ENCODE data around the gene NUP54.

NUP54 gene

DNA sequence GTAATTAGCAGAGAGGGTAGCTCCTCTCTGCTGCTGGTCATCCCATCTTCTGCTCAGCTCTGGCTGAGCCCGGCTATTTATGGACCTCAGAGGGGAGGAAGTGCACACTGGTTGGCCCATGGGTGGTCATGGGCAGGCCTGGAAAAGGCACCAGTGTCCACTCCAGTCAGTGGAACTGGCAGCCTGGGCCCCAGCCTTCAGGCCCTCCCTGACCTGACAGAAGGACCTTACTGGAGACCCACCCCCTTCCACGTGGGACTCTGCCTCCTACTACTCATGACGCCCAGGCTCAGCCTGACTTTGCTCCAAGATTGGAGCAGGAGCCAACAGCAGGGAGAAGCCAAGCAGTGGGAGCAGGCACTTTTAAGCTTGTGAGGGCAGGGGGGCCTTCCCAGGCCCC is 81.7 kb downstream of the NUP54 start:
- DNase-seq, result no peak

Measured in NCI-H748 treated with DMSO at 0.1 percent for 48 hours (cell line).